Fibroblast of pulmonary artery (primary cell): Measurements from ENCODE around the gene TXLNG.
"Not testable (repeated sequence)": the region's sequence is repeated elsewhere in the genome, so short reads cannot be mapped to it uniquely, and the experiment has no call there.

Experiments used
- DNase-seq: peaks from one replicate; pipeline ENCODE4 v3.0.0-alpha.2; 2010; ENCODE audit warnings: low read depth
- H3K4me3 ChIP-seq: replicated peaks from 2 replicates; pipeline ENCODE4 v1.5.1; 2011; ENCODE audit warnings: low read depth, mild to moderate bottlenecking, control low read depth, low read length, moderate library complexity
- CTCF ChIP-seq: IDR thresholded peaks from 2 replicates; pipeline ENCODE4 v1.5.1; 2011; ENCODE audit warnings: mild to moderate bottlenecking, control low read depth, low read length, inconsistent platforms; ENCODE audit errors: missing control alignments

The TXLNG gene

GRCh38 chrX:16771483-16772398 lies 14.5 kb upstream of the TXLNG start:
- peak; percentile 84 for DNase-seq
- no peak overlapping the region for H3K4me3 ChIP-seq
- TF ChIP-seq CTCF: no peak

- peak; percentile 1 for DNase-seq
- TF ChIP-seq CTCF: no peak
Measured at GRCh38 chrX:16772460-16772859, 13.8 kb upstream of the TXLNG start.

GRCh38 chrX:16774746-16775145 lies 11.5 kb upstream of the TXLNG start:
- no peak for TF ChIP-seq CTCF
- no peak overlapping the region for H3K4me3 ChIP-seq
- no peak for DNase-seq

More at GRCh38 chrX:16772460-16772859, 13.8 kb upstream of the TXLNG start:
- no peak overlapping the region for H3K4me3 ChIP-seq

GRCh38 chrX:16778545-16778944 lies 7.7 kb upstream of the TXLNG start:
- H3K4me3 ChIP-seq: no peak overlapping the region
- DNase-seq: peak; percentile 54
- TF ChIP-seq CTCF: no peak

GRCh38 chrX:16778993-16779392 lies 7.3 kb upstream of the TXLNG start:
- no peak overlapping the region for H3K4me3 ChIP-seq
- no peak for TF ChIP-seq CTCF
- DNase-seq: no peak

GRCh38 chrX:16779815-16780214 lies 6.5 kb upstream of the TXLNG start:
- DNase-seq: not testable (repeated sequence)

GRCh38 chrX:16783452-16783851 lies 2.8 kb upstream of the TXLNG start:
- DNase-seq: no peak
- no peak for TF ChIP-seq CTCF
- H3K4me3 ChIP-seq: no peak overlapping the region

More at GRCh38 chrX:16779815-16780214, 6.5 kb upstream of the TXLNG start:
- not testable (repeated sequence) for H3K4me3 ChIP-seq

- not testable (repeated sequence) for DNase-seq, H3K4me3 ChIP-seq
Measured at GRCh38 chrX:16784440-16784839, 1.8 kb upstream of the TXLNG start.
